Dedifferentiated amniotic fluid mesenchymal stem cell (primary cell): ENCODE measurements around the gene HOTAIR.

Source experiments
- DNase-seq: peaks from one replicate; pipeline ENCODE4 v3.0.0-alpha.2; 2016; ENCODE audit errors: extremely low spot score

HOTAIR gene

DNA sequence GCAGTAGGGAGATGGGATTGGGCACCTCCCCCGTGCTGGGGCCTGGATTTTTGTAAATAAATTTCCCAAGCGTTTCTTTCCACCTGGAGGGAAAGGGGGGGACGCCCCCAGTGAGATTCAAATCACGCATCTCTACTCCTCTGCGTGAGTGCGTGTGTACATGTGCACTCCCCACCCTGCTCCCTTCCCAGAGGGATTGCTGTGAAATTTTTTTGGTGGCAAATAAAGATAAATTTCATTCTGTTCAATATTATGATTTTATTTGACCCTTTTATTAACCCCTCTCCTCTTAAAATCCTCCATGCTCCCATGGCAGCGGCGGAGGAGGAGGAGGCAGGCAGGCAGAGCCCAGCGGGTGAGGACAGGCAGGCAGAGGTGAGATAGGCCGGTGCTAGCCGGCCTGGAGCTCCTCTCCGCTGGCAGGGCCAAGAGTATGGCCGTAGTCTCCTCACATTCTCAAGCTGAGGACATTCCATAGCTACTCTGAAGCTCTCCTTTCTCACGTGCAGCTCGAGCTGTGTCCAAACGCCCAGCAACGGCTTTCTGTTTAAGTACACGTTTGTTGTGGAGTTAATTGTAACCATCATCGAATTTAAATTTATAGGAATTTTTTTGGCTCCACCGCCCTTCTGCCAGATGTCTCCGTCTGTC, 1.5 kb upstream of the HOTAIR start:
- DNase-seq, result no peak

DNA sequence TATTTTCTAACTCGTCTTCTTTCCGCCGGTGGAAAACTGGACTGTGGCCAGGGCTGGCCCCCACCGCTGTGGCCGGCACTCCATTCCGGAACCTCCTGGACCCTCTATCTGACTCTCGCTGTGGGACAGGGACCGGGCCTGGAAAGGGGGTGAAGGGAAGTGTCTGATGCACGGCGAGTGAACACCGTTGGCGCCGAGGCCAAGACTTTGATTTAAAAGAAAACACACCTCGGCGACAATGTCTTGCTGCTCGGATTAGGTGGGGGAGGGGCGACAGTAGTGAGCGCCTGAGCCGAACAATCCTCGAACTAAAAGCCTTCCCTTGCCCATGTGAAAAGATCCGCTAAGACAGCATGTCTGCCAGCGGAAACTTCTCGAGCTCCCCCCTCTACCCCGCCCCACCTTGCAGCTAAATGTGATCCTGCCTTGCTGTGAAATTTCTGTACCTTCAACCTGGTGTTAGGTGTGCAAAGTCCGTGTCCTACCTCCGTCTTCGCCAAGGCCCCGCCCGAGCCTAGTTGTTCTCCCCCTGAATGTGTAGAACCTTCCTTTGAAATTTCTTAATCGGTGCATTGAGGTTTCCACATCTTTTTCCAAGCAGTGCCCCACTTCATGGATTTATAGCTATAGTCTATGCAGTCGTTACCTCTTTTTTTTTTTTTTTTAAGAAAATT, 862 bp upstream of the HOTAIR start:
- no peak for DNase-seq

DNA sequence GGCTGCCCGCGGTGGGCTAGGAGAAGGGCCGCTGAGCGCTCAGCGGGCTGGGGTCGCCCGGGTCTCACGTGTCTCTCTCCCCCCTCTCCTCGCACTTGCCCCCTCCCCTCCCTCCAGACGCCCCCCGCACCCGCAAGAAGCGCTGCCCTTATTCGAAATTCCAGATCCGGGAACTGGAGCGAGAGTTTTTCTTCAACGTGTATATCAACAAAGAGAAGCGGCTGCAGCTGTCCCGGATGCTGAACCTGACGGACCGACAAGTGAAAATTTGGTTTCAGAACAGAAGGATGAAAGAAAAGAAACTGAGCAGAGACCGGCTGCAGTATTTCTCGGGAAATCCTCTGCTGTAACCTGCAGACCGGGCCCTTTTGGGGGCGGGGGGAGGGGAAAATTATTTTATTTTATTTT, 314 bp upstream of the HOTAIR start:
- DNase-seq, result no peak

DNA sequence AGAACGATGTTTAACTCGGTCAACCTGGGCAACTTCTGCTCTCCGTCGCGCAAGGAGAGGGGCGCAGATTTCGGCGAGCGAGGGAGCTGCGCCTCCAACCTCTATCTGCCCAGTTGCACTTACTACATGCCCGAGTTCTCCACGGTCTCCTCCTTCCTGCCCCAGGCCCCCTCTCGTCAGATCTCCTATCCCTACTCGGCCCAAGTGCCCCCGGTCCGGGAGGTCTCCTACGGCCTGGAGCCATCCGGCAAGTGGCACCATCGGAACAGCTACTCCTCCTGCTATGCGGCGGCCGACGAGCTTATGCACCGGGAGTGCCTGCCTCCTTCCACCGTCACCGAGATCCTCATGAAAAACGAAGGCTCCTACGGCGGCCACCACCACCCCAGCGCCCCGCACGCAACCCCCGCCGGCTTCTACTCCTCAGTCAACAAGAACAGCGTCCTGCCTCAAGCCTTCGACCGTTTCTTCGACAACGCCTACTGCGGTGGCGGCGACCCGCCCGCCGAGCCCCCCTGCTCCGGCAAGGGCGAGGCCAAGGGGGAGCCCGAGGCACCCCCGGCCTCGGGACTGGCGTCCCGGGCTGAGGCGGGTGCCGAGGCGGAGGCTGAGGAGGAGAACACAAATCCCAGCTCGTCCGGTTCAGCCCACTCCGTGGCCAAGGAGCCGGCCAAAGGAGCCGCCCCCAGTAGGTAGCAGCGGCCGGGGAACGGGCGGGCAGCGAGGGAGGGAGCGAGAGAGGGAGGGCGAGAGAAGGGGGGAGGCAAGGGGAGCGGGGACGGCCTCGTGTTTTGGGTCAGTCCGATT, 1.3 kb downstream of the HOTAIR start:
- DNase-seq, result no peak

DNA sequence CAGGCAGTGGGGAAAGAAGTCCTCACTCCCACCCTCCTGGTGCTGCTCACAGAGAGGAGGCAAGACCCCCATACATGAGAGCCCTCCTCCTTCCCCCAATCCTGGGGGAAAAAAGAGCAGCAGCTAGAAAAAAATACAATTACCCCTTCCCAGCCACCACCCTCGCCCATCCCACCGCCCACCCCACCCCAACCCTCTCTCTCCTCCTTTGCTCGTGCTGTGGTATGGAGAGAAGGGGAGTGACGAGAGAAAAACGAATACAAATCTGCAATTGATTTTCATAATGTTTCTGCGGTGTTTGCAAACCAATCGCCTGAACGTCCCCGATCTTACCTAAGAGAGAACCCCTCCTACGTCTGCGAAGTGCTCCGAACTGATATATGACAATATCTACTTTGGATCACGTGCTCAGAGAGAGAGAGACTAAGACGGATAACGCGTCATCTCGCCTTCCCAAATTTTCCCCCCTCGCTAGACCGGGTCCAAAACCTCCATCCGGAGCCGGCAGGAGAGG, 2.0 kb downstream of the HOTAIR start, which contains the start of gene HOXC11:
TSS of gene HOXC11 (plus strand) at position 405 of the 514 bp plus-strand sequence. CDS start 116 bp downstream, outside the sequence.
- no peak for DNase-seq

DNA sequence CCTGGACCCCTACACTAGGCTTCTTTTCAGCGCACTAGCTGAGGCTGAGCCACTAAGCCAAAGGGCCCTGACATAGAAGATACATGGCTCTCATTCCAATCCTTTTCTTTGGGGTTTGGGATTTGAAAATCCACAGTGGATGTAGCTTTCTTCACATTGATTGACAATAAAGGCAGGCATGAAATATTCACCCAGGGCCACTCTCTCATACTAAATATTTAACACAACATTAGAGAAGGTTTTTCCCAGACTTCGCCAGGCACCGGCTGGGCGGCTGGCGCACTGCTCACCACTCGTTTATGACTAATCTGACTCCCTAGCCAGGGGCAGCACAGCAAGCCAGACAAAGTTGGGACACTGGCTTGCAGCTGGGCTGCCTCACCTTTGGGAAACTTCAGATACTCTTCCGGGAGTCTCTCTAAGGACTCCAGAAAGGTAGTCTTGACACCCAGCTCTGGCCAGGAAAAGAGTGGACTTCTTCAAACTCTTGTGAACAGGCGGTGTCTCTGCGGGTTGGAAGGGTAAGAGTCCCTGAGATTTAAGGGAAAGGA, 2.5 kb downstream of the HOTAIR start:
- DNase-seq, result no peak

DNA sequence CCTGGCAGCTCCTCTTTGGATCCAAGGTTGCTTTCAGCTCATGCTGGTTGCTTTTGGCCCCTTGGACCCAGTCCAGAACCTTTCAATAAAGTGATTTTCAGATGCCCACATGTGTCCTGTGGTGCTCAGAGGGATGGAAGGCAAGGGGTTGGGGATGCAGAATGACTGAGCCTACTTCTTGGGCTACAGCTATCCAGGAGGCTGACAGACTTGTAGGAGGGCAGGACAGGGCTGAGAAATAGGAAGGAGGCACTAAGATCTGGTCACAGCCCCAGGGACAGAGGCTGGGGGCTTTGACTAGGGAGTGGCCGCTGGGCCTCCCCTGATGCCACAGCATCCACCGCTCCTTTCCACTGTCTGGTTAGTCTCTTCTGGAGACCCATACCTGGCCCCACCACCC, 3.1 kb downstream of the HOTAIR start:
- DNase-seq, result no peak

DNA sequence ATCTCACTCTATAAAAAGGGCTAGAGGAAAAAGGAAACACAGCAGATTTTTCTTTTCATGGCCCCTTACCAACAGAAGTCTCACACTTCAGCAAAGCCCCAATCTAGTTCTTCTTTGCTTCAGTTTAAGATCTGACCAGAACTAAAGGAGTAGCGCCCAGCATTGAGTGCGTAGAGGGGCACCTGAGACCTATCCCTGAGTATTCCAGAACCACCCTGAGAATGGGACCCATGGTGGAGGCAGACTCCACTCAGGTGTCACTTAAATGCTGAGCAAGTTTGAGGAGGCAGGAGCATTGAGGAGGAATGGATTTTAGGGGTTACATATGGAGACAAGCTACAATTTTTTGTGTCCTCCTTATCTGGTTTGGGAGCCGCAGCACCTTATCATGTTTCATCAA, 3.6 kb downstream of the HOTAIR start:
- DNase-seq, result no peak

DNA sequence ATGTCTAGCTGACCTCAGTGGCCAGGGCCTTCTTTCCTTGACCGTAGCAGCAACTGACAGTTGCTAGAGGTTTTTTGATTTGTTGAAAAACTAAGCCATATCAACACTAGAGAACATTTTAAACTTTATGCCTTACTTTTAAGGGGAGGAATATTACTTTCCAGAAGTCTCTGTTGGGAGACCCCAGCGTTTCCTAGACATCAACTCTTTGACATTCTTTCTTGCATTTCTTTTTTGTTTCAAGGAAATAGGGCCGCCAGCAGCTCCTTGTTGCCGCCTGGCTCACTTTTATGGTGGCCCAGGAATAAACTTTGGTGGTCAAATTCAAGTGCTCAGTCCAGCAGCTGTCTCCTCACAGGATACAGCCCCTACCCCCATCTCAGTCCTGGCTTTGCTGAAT, 4.3 kb downstream of the HOTAIR start:
- DNase-seq, result no peak

DNA sequence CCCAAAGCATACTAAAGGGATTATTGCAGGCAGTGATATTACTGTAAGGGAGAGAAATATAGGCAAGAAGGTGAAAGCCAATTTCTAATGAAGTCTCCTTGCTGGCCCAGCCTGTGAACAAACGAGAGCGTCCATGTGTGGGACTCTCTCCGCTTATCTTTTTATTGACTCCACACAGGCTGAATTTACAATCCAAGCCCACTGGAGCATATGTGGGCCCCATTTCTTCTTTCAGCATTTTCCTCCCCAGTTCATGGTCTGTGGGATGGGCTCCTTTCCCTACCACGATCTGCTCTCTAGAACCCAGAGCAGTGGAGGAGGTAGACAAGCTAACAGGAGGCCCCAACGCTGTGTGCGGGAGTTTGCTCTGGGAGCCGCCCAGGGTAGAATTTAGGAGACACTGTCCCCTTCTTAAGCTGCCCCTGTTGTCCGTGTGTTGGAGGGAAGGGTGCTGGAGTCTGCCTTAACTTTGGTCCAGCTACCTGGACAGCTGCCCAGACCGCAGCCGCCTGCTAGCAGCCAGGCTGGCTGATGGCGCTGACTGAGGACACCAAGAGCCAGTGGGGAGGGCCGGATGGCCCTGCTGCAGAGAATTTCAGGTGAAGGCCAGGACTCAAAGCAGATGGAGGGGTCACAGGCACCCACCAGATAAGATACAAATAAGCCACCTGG, 5.0 kb downstream of the HOTAIR start:
- DNase-seq, result no peak

DNA sequence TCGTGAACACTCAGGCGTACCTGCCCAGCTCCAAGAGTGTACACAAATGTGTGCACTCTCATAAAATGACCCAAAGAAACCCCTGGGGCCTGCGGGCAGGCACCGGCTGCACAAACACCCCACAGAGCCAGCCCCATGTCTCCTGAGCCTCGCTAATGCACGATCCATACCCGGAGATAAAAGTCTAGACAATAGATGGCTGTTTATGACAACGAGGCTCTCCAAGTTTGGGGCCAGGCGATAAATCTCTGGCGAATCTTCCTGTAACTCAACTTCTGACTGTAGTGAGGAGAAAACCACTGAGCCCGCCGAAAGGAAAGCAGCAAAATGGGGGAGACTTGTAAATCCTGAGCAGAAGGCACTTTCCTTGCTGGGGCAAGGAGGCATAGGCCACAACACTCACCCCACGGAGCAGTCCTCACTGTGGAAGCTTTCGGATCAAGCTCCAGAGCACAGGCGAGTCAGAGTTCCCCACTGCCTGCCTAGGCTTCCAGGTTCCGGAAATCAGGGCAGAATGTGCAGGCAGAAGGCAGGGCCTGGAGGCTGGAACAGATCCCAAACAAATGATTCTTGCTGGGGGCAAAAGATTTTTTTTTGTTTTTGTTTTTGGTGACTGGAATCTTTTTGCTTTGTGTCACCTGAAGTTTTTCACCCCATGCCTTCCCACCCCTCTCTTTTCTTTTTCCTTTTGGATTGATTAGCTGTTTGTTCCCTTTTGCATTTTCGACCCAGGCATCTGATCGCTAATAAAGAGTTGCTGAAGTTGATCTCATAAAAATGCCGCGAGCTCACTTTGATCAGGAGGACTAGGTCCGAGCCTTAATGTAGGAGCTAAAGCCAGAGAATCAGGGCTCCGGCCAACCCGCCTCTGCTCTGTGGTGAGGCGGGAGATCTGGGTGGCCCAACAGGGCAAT, 6.3 kb downstream of the HOTAIR start:
- no peak for DNase-seq

DNA sequence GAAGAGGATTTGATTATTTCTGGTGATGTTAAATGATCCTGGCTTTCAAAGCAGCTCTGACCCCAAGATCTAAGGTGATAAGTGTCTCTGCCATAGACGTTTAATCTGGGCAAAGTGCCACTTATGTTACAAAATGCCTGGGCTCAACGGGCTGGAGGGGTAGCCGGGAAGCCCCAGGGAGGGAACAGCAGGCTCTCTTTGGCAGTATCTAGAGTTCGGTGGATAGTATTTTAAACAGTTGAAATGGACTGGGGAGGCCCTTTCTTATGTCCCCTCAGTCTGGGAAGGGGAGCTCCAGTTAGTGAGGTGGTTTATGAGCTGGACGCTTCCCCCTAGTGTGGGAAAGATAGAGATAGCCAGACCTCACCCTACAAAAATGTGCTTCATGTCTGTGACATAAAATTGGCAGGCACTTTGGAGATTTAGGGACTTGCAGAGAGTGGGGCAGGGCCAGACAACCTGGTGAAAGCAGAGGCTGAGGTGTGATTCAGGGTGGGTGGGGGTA, 7.3 kb downstream of the HOTAIR start:
- no peak for DNase-seq

DNA sequence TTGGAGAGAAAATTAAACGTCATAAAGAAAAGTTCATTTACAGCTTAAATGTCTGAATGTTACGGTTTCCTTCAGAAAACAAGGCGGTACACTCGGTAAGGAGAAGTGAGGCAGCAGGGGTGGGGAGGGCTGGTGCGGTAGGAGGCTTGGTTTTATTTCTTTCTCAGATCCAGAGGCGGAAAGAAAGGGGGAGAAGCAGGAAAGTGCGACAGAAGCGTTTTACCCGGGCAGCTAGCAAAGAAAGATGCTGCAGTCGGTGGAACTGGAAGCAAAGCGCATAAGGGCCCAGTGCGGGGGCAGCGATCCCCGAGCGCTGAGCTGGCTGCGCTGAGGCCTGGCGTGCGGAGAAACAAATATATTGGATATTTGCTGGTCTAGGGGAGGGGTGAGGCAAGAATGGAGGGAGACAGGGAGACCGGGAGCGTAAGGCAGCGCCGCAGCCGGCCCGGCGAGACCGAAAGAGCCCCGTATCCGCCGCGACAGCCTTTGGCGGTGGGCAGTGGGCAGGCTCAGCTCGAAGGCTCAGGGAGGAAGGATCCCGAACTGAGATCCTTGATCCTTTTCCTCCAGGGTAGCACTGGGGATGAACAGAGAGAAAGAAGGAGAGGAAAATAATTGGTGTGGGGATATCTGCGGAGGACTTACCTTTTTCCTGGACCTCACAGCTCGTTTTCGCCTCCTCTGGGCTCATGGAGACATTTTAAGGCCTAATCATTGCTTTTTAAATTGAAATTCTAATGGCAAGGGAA, 8.2 kb downstream of the HOTAIR start:
- no peak for DNase-seq

DNA sequence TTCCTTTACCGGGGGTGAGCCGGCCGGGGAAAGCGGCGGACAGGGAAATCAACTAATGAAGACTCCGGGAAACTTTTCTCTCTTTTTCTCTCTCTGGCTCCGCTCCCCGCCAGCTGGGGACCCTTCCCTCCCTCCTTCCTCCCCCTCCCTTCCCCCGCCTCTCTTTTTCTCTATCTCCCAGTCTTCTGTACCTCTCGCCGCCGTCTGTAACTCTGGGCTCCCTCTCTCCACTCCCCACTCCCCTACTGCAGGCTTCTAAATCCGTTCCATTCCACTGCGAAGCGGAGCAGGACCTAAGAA, 8.7 kb downstream of the HOTAIR start:
- no peak for DNase-seq

DNA sequence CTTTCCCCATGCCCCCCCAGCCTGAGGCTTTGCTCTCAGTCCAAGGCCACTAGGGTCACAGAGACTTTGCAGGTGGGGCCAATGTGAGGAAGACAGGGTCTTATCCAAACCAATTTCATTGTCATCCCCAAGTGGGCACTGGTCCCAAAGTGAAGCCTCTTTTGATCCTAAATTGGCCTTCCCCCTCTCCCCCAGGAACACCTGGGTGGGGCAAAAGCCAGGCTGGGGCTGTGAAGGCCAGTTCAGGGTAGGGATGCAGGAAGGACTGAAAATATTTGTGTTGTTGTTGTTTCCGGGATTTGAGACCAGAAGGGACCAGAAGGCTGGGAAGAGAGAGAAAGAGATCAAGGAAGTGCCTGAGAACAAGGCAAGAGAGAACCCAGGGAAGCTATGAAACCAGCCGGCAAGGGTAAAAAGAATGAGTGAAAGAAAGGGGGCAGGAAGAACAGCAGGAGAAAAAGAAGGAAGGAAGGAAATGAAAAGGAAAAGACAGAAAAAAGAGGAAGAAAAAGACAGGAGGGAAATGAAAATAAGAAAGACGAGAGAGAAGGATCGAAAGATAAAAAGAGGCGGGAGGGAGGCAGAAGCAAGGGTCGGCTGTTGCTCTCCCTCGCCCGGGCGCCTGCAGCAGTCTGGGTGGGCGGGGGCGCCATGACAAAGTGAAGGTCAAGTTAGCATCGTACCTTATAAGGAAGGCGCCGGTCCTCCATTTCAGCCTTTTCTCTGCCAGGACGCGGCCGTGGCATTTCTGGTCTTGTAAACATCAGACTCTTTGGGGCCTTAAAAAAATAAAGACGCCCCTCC, 9.3 kb downstream of the HOTAIR start:
- DNase-seq, result no peak

DNA sequence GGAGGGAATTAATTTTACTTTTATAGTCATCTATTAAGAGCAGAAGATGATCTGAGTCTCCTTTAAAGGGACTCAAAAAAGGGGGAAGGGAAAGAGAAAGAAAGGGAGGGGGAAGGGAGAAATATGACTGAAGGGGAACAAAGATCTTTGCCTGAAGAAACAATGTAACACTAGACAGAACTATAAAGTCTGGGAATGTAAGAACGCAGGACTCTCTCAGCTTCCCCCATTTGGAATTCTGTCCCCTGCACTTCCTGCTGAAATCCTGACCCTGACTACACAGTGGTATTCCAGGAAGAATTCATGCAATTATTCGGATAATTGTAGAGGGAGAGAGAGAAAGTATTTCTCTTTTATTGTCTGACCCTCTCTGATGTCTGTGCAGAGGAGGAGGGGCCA, 10.4 kb downstream of the HOTAIR start:
- no peak for DNase-seq

DNA sequence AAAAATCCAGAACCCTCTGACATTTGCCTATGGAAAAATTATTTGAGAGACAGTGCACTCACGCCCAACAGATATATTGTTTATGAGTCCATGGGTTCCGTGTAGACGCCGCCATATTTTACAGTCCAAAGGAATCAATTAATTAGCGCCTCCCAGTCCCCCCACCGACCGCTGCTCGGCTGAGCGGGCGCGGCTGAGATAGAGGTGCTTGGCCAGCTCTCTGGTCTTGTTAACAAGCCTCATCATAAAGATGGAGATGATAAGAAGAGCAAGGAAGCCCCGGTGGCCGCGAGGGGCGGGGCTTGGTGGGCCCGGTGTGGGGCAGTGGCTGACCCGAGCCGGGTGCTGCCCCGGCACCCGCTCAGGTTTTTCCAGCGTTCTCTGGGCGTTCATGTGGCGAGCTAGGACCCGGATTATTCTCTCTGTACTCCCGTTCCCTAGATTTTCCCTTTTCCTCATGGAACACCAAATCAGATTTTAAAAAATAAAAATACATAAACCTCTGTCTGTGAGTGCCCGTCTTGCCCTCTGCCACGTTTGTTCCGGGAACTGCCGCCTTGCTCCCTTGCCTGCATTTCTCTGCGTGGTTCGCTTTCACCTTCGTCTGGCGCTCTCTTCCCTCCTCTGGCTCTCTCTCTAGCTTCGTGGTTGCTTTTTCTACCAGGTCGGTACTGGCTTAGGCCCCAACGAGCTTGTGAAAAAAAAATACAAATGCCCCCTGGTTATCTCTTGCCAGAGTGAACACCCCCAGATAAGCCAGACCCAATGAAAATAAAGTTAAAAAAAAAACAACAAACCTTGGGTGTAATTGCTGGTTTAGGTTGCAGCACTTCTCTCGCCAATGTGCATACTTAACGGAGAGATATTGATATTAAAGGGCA, 11.1 kb downstream of the HOTAIR start:
- DNase-seq, result no peak

DNA sequence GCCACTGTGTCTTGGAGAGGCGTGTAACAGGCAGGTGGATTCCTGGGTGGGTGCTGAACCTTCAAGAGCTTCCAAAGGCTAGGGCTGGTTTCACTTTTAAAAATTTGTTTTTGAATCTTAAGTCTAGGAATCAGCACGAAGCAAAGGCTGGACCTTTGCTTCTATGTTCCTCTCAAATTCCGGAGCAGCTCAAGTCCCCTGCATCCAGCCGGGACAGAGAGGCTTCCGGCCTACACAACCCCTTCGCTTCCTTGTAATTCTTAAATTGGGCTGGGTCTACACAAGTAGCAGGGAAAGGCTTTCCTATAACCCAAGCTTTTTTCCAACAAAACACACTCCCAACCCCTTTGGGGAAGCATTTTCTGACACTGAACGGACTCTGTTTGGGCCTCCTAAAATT, 11.7 kb downstream of the HOTAIR start:
- no peak for DNase-seq
